Lower lobe of right lung (tissue), 2 donors: Measurements from ENCODE around the gene TALDO1. TPM values are rescaled to one million over a fixed set of nuclear protein-coding genes. Genes with fewer than 3 reads are reported as not detected.

Experiments used
- ATAC-seq, 2 donors: fragments of 200-7000 bp; cut with Tn5 transposase; one replicate each; pipeline ENCODE4 v1.9.1; 2020 to 2022; ENCODE audit warnings: mild to moderate bottlenecking in 2 of 2, moderate library complexity in 2 of 2
- DNase-seq: peaks from one replicate; pipeline ENCODE4 v3.0.0-alpha.2; 2020
- H3K27ac ChIP-seq: fragments of 200-600 bp; one replicate; pipeline ENCODE4 v1.8.0; 2022
- H3K27me3 ChIP-seq: fragments of 200-600 bp; one replicate; pipeline ENCODE4 v1.8.0; 2022; ENCODE audit warnings: low read depth
- H3K36me3 ChIP-seq: fragments of 200-600 bp; one replicate; pipeline ENCODE4 v1.8.0; 2022; ENCODE audit warnings: mild to moderate bottlenecking
- H3K4me1 ChIP-seq: fragments of 200-600 bp; one replicate; pipeline ENCODE4 v1.8.0; 2022
- H3K4me3 ChIP-seq: fragments of 200-600 bp; one replicate; pipeline ENCODE4 v1.8.0; 2022; ENCODE audit warnings: mild to moderate bottlenecking
- H3K9me3 ChIP-seq: fragments of 200-600 bp; one replicate; pipeline ENCODE4 v1.8.0; 2022
- intact Hi-C: fragments of 100-400 bp; cut with DNase I; formaldehyde crosslinking; loops from one replicate; pipeline ENCODE4 v1.11.0; 2022
- total RNA-seq: library from RNA; stranded (reverse); fragmentation: NEBNext Ultra II Directional; extraction: Animal tissue kit (Norgen Biotek cat#: 25700); gene quantifications from one replicate; pipeline ENCODE4 v1.2.1, GENCODE V29; 2021
- TF ChIP-seq, protein P1 (sequence below): fragments of 200-600 bp; IDR thresholded peaks from one replicate; pipeline ENCODE4 v1.8.0; 2022; ENCODE audit warnings: antibody characterized with exemption, mild to moderate bottlenecking
- donor health status: DM: no; HTN: yes; CAD: no; lungs with severe emphysema.

Gene TALDO1
- total RNA-seq, 1 donor from 2014 or later, result 218 TPM

DNA sequence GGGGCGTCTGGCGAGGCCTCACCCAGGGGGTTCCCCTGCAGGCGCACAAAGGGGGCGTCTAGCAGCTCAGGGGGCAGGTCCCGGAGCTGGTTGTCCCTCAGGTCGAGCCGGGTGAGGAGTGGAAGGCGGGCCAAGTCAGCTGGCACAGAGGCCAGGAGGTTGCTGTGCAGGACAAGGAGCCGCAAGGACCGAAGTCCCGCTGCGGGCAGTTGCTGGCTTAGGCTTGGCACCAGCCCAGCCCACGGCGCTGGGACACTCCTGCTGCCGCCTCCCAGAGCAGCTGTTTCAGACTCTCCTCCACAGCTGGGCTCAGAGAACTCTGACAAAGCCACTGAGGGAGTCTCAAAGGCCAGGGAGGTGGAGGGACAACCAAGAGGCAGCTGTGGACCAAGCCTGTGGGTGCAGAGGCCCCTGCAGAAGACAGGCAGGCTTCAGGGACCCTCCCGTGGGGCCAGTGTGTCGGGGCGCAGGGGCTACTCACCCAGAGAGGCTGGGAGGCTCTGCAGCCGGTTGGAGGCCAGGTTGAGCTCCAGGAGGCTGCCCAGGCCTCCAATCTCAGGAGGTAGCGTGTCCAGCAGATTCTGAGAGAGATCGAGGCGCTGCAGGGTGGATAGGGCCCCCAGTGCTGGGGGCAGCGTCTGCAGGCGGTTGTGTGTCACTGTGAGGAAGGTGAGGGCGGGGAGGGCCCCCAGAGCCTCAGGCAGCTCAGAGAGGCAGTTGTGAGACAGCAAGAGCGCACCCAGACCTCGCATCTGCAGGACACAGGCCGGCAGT lies 55.6 kb downstream of the TALDO1 start:
- intact Hi-C loops, result no loop called here

DNA sequence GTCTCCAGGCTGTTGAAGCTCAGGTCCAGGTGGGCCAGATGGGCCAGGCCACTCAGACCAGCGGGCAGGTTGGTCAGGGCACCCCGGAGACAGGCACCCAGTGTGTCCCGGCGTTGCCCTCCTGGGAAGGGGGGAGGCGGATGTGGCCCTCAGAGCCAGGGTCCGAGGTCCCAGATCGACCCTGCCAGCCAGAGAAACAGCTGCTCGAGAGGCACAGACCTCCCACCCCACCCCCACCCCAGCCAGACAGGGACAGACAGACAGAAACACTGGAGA lies 56.1 kb downstream of the TALDO1 start:
- no peaks in the 10 kb centered on the region for H3K9me3 ChIP-seq
- intact Hi-C loops, result no loop called here
- H3K36me3 ChIP-seq, result peaks cover 35% of the 10 kb centered on the region
- TF ChIP-seq, protein P1, sequence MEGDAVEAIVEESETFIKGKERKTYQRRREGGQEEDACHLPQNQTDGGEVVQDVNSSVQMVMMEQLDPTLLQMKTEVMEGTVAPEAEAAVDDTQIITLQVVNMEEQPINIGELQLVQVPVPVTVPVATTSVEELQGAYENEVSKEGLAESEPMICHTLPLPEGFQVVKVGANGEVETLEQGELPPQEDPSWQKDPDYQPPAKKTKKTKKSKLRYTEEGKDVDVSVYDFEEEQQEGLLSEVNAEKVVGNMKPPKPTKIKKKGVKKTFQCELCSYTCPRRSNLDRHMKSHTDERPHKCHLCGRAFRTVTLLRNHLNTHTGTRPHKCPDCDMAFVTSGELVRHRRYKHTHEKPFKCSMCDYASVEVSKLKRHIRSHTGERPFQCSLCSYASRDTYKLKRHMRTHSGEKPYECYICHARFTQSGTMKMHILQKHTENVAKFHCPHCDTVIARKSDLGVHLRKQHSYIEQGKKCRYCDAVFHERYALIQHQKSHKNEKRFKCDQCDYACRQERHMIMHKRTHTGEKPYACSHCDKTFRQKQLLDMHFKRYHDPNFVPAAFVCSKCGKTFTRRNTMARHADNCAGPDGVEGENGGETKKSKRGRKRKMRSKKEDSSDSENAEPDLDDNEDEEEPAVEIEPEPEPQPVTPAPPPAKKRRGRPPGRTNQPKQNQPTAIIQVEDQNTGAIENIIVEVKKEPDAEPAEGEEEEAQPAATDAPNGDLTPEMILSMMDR, result no peak
- H3K4me1 ChIP-seq, result peaks cover 30% of the 10 kb centered on the region
- DNase-seq, result no peak
- no peak overlapping the region for H3K4me3 ChIP-seq
- no peak for ATAC-seq
- no peaks in the 10 kb centered on the region for H3K27me3 ChIP-seq
- H3K27ac ChIP-seq, result no peak overlapping the region

More for the DNA sequence above, 55.6 kb downstream of the TALDO1 start:
- TF ChIP-seq, protein P1, result no peak
- Histone ChIP-seq H3K4me3 (no peak overlapping the region), H3K36me3 (peaks cover 35% of the 10 kb centered on the region), H3K9me3 (no peaks in the 10 kb centered on the region), H3K4me1 (peaks cover 27% of the 10 kb centered on the region), H3K27ac (no peak overlapping the region), H3K27me3 (no peaks in the 10 kb centered on the region)
- DNase-seq (no peak), ATAC-seq (no peak)

GRCh38 chr11:803770-804598 lies 56.7 kb downstream of the TALDO1 start:
- peaks cover 34% of the 10 kb centered on the region for H3K36me3 ChIP-seq
- intact Hi-C loops, result no loop called here
- peaks cover 33% of the 10 kb centered on the region for H3K4me1 ChIP-seq
- H3K27me3 ChIP-seq, result no peaks in the 10 kb centered on the region
- H3K4me3 ChIP-seq, result peak overlapping the region; percentile 79
- no peak for ATAC-seq
- peak overlapping the region; percentile 93 for H3K27ac ChIP-seq
- TF ChIP-seq, protein P1, result no peak
- DNase-seq, result no peak
- no peaks in the 10 kb centered on the region for H3K9me3 ChIP-seq

DNA sequence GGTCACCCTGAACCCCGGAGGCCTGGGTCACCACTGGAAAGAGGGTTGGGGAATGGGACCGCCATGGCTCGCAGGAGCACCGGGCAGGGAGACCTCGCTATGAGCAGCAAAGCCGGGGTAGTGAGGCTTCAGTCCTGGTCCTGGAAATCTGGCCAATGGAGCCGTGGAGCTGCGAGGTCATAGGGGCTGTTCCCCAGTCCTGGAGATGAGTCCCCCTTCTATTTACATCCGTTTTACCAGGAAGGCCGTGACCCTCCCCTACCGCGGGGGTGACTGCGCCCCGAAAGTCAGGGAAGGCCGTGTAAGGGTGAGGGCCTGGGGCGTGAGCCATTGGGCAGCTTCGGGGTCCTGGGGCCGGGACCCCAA lies 57.3 kb downstream of the TALDO1 start:
- TF ChIP-seq, protein P1, result no peak
- intact Hi-C loops, result no loop called here
- H3K36me3 ChIP-seq, result peaks cover 28% of the 10 kb centered on the region

DNA sequence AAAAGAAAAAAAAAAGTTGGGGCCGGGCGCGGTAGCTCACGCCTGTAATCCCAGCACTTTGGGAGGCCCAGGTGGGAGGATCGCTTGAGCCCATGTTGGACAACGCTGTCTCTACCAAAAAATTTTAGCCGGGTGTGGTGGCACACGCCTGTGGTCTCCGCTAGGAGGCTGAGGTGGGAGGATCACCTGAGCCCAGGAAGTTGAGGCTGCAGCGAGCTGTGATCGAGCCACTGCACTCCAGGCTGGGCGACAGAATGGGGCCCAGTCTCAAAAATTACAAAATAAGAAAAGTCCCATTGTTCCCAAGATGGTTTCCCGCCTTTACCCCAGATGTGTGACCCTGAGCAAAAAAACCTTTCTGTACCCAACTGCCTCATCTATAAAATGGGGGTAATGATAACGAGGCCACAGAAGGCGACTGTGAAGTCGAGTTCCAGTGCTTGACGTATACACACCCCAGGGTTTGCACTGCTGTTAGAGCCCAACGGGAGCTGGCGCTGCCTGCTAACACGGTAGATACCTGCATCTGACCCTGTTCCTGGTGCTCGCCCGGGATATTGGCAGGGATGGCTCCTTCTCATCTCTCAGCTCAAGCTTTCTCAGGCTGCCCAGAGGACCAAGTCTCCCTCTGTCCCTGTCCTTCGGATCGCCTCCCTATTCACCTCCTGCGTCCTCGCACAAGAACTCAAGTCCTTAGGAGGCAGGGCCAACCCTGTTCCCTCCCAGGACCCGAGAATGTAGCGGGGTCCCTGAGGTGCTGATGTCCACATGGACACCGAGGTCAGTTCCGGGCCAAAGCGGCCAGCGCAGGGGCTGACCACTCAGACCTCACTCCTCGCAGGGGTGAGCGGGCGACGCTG lies 61.4 kb downstream of the TALDO1 start:
- H3K27me3 ChIP-seq, result no peaks in the 10 kb centered on the region
- H3K9me3 ChIP-seq, result no peaks in the 10 kb centered on the region
- intact Hi-C loops, result no loop called here
- peak overlapping the region; percentile 90 for H3K4me3 ChIP-seq
- TF ChIP-seq, protein P1, result no peak
- peak overlapping the region; percentile 99 for H3K27ac ChIP-seq
- ATAC-seq (no peak), DNase-seq (no peak)
- H3K4me1 ChIP-seq, result peaks cover 48% of the 10 kb centered on the region
- peaks cover 27% of the 10 kb centered on the region for H3K36me3 ChIP-seq

More for the DNA sequence above, 57.3 kb downstream of the TALDO1 start:
- Histone ChIP-seq H3K9me3 (no peaks in the 10 kb centered on the region), H3K4me1 (peaks cover 34% of the 10 kb centered on the region), H3K27me3 (no peaks in the 10 kb centered on the region), H3K4me3 (peak overlapping the region; percentile 79), H3K27ac (peak overlapping the region; percentile 93)
- ATAC-seq (no peak), DNase-seq (no peak)
